DOHH2 (cell line): ENCODE results near the gene EEA1.

Experiments used
- EZH2phosphoT487 ChIP-seq: fragments of 200-600 bp; sonication (generic); IDR thresholded peaks from 2 replicates; pipeline ENCODE4 v1.6.1; 2017; ENCODE audit warnings: borderline replicate concordance, mild to moderate bottlenecking, antibody characterized with exemption, low read length, moderate library complexity, mixed read lengths
- TF ChIP-seq, protein P1 (sequence below): fragments of 200-600 bp; sonication (generic); IDR thresholded peaks from one replicate; pipeline ENCODE4 v1.5.1; 2014; ENCODE audit warnings: antibody characterized with exemption, mild to moderate bottlenecking, low read depth, low read length; ENCODE audit not compliant: poor library complexity, severe bottlenecking

GRCh38 chr12:92737855-92738850 lies 190.9 kb downstream of the EEA1 start:
- TF ChIP-seq, protein P1, sequence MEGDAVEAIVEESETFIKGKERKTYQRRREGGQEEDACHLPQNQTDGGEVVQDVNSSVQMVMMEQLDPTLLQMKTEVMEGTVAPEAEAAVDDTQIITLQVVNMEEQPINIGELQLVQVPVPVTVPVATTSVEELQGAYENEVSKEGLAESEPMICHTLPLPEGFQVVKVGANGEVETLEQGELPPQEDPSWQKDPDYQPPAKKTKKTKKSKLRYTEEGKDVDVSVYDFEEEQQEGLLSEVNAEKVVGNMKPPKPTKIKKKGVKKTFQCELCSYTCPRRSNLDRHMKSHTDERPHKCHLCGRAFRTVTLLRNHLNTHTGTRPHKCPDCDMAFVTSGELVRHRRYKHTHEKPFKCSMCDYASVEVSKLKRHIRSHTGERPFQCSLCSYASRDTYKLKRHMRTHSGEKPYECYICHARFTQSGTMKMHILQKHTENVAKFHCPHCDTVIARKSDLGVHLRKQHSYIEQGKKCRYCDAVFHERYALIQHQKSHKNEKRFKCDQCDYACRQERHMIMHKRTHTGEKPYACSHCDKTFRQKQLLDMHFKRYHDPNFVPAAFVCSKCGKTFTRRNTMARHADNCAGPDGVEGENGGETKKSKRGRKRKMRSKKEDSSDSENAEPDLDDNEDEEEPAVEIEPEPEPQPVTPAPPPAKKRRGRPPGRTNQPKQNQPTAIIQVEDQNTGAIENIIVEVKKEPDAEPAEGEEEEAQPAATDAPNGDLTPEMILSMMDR = no peak
- TF ChIP-seq EZH2phosphoT487 = no peak
